Measurements from ENCODE around the gene LOXL1.
"Not testable (repeated sequence)": the region's sequence is repeated elsewhere in the genome, so short reads cannot be mapped to it uniquely, and the experiment has no call there.

LOXL1 gene

GRCh38 chr15:73922186-73923151 lies 3.8 kb upstream of the LOXL1 start:
- no peak for DNase-seq

GRCh38 chr15:73923156-73923487 lies 3.1 kb upstream of the LOXL1 start:
- no peak for DNase-seq

GRCh38 chr15:73923488-73924164 lies 2.6 kb upstream of the LOXL1 start:
- DNase-seq: no peak

GRCh38 chr15:73924171-73924921 lies 1.9 kb upstream of the LOXL1 start:
- DNase-seq: peak; percentile 23 to 41

- no peak for DNase-seq
Observed at GRCh38 chr15:73925848-73926218, 429 bp upstream of the LOXL1 start.

- DNase-seq: peak; percentile 46 to 57
Observed at GRCh38 chr15:73927003-73927475, 777 bp downstream of the LOXL1 start.

GRCh38 chr15:73927476-73928240 lies 1.4 kb downstream of the LOXL1 start:
- DNase-seq: peak; percentile 75 to 79

- DNase-seq: no peak
Observed at GRCh38 chr15:73928241-73928579, 1.9 kb downstream of the LOXL1 start.

- DNase-seq: no peak
Observed at GRCh38 chr15:73928971-73929627, 2.8 kb downstream of the LOXL1 start.

GRCh38 chr15:73930371-73930770 lies 4.1 kb downstream of the LOXL1 start:
- no peak for DNase-seq

GRCh38 chr15:73930790-73931281 lies 4.6 kb downstream of the LOXL1 start:
- DNase-seq: no peak

GRCh38 chr15:73931441-73931840 lies 5.2 kb downstream of the LOXL1 start:
- no peak for DNase-seq

GRCh38 chr15:73932381-73933191 lies 6.3 kb downstream of the LOXL1 start:
- no peak for DNase-seq

- no peak for DNase-seq
Observed at GRCh38 chr15:73934281-73934680, 8.0 kb downstream of the LOXL1 start.

GRCh38 chr15:73935547-73935946 lies 9.3 kb downstream of the LOXL1 start:
- DNase-seq: no peak

GRCh38 chr15:73936181-73936580 lies 9.9 kb downstream of the LOXL1 start:
- no peak for DNase-seq

- DNase-seq: no peak
Observed at GRCh38 chr15:73936588-73937290, 10.5 kb downstream of the LOXL1 start.

- no peak for DNase-seq
Observed at GRCh38 chr15:73937296-73937695, 11.0 kb downstream of the LOXL1 start.

- no peak for DNase-seq
Observed at GRCh38 chr15:73937726-73938125, 11.5 kb downstream of the LOXL1 start.

- DNase-seq: not testable (repeated sequence)
Observed at GRCh38 chr15:73938516-73938915, 12.3 kb downstream of the LOXL1 start.

All from activated CD4-positive, alpha-beta T cell treated with anti-CD3 and anti-CD28 coated beads, Interleukin-2, amount 50 U/mL, for 48 hours (primary cell).